Measurements from ENCODE around the gene TOB2.
"Not testable (repeated sequence)": the region's sequence is repeated elsewhere in the genome, so short reads cannot be mapped to it uniquely, and the experiment has no call there.

Gene TOB2

DNA sequence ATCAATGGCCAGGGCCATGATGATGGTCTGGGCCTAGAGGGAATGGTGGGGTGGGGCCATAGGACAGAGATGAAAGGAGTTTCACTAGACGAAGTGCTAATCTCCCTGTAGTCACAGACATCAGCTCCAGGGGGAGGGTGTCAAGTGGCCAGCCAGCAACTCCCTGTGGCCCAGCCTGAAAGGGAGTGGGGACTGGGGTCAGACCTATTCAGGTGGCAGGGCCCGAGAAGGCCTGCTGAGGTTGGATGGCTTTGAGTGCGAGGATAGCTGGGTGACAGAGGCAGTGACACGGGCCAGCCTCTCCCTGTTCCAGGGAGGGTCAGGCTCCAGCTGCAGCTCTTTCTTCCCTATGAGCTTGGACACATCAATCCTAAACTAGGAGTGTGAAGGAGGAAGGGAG lies 11.0 kb downstream of the TOB2 start:
- Histone ChIP-seq H3K36me3 (ENCODE audit: control insufficient read depth, insufficient read depth, low read length) (peaks cover 24% of the 10 kb centered on the region), H3K9me3 (ENCODE audit: control insufficient read depth, low read length) (no peaks in the 10 kb centered on the region), H3K9ac (ENCODE audit: low read length) (no peak overlapping the region), H3K4me1 (ENCODE audit: control insufficient read depth, insufficient read depth, low read length) (no peaks in the 10 kb centered on the region), H3K4me3 (ENCODE audit: low read length) (no peak overlapping the region), H3K27me3 (ENCODE audit: control insufficient read depth, insufficient read depth, low read length) (no peaks in the 10 kb centered on the region)

DNA sequence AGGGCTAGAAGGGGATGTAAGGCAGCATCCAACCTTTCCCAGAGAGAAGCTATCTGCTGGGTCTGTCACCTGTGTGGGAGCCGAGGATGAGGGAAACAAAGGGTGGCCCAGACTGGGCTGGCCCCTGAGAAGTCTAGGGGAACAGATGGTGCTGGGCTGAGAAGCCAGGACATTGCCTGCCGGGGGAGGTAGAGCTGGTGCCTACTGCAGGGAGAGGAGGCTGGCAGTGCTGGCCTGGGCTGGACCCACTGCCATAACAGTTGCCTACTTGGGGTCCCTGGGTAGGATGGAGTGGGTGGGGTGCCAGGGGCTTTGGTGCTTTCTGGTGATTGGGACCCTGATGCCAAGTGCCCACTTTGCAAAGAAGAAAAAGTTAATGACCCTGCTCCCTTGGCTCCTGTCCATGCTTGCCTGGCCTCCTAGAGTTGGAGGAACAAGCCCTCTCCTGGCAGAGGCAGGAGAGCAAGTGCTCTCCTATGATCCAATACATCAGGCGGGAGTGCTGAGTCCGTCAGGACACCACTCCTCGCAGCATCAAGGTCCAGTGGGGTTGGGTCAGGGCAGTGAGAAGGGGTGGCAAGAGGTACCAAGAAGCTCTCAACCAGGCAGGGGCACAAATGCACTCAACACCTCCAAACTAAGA lies 12.1 kb downstream of the TOB2 start:
- H3K4me3 ChIP-seq (ENCODE audit: low read length); H3K4me1 ChIP-seq (ENCODE audit: control insufficient read depth, insufficient read depth, low read length); H3K9ac ChIP-seq (ENCODE audit: low read length); H3K27me3 ChIP-seq (ENCODE audit: control insufficient read depth, insufficient read depth, low read length); H3K9me3 ChIP-seq (ENCODE audit: control insufficient read depth, low read length): not testable (repeated sequence)
- peaks cover 24% of the 10 kb centered on the region for H3K36me3 ChIP-seq (ENCODE audit: control insufficient read depth, insufficient read depth, low read length)

DNA sequence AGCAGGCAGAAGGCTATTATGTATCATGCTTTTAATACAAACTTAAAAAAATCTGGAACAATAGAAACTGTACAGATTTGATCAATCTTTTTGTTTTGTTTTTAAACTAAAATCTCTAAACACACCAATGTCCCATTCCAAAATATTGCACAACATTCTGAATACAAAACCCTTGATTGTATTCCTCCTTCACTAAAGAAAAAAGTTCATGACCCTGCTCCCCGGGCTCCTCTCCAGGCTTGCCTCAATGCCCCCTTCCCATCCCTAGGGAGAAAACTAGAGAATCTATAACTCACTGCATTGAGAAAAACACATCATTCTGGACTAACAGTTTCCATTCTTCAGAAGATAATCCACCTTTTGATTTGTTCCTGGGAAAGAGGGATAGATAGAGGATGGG lies 13.1 kb downstream of the TOB2 start:
- H3K4me3 ChIP-seq (ENCODE audit: low read length); H3K9me3 ChIP-seq (ENCODE audit: control insufficient read depth, low read length); H3K9ac ChIP-seq (ENCODE audit: low read length); H3K27me3 ChIP-seq (ENCODE audit: control insufficient read depth, insufficient read depth, low read length); H3K4me1 ChIP-seq (ENCODE audit: control insufficient read depth, insufficient read depth, low read length): not testable (repeated sequence)
- H3K36me3 ChIP-seq (ENCODE audit: control insufficient read depth, insufficient read depth, low read length), result peaks cover 24% of the 10 kb centered on the region

DNA sequence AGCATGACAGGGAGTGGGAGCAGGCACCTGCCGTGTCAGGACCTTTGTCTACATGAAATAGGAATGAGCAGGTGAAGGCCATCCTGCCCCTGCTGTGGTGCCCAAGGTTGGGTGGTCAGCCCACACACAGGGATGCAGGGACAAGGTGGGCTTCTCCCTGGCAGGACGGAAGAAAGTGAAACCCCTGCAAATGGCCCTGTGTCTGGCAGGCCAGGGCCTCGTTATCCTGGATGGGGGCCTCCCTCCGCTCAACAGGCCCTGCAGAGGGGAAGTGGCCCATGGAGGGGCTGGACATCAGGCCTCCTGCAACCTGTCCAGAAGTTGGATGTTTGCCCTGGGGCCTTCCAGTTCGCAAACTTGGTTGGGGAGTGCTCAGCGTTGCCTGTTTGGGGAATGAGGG lies 14.9 kb downstream of the TOB2 start:
- Histone ChIP-seq H3K27me3 (ENCODE audit: control insufficient read depth, insufficient read depth, low read length) (no peaks in the 10 kb centered on the region), H3K9ac (ENCODE audit: low read length) (no peak overlapping the region), H3K4me3 (ENCODE audit: low read length) (no peak overlapping the region), H3K9me3 (ENCODE audit: control insufficient read depth, low read length) (no peaks in the 10 kb centered on the region), H3K36me3 (ENCODE audit: control insufficient read depth, insufficient read depth, low read length) (peaks cover 20% of the 10 kb centered on the region), H3K4me1 (ENCODE audit: control insufficient read depth, insufficient read depth, low read length) (no peaks in the 10 kb centered on the region)

DNA sequence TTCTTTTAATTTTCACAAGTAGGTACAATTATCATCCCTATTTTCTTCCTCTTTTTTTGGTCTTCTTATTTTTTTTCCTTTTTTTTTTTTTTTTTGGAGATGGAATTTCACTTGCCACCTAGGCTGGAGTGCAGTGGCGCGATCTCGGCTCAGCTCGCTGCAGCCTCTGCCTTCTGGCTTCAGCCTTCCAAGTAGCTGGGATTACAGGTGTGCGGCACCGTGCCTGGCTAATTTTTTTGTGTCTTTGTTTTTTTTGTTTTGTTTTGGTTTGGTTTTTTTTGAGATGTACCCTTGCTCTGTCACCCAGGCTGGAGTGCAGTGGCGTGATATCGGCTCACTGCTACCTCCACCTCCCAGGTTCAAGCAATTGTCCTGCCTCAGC lies 16.7 kb downstream of the TOB2 start:
- H3K36me3 ChIP-seq (ENCODE audit: control insufficient read depth, insufficient read depth, low read length), result peaks cover 4% of the 10 kb centered on the region
- H3K9ac ChIP-seq (ENCODE audit: low read length), result no peak overlapping the region
- no peak overlapping the region for H3K4me3 ChIP-seq (ENCODE audit: low read length)

DNA sequence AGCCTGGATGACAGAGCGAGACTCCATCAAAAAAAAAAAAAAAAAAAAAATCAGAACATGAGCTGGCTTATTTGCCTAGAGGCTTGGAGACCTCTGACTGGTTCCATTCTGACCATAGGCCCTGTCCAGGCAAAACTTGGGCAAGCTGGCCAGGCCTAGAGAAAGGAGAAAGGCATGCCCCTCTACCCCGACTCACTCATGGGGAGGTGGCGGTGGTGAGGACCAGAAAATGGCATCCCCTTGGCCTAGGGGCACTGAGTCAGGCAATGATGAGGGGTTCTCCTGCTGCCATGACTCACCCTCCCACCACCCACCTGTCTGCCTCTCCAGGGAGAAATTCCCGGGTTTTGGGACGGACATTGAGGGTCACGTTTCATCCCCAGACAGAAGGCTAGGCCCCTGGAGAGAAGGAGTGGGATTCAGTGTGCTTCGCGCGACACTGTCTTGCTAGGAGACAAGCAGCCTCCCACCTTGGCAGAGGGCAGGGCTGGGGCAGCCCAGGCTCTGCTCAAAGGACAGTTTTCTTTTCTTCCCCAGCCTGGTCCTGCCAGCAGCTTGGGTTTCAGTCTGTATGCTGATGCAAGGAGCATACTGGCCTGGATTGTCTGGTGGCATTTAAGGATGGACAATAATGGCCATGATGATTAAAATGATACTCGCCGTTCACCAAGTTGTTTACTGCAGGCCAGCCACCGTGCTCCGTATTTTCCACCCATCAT lies 17.2 kb downstream of the TOB2 start:
- Histone ChIP-seq H3K27me3 (ENCODE audit: control insufficient read depth, insufficient read depth, low read length) (no peaks in the 10 kb centered on the region), H3K4me3 (ENCODE audit: low read length) (no peak overlapping the region), H3K9ac (ENCODE audit: low read length) (no peak overlapping the region), H3K36me3 (ENCODE audit: control insufficient read depth, insufficient read depth, low read length) (peaks cover 4% of the 10 kb centered on the region), H3K9me3 (ENCODE audit: control insufficient read depth, low read length) (no peaks in the 10 kb centered on the region), H3K4me1 (ENCODE audit: control insufficient read depth, insufficient read depth, low read length) (no peaks in the 10 kb centered on the region)

More for the DNA sequence above, 16.7 kb downstream of the TOB2 start:
- Histone ChIP-seq H3K9me3 (ENCODE audit: control insufficient read depth, low read length) (no peaks in the 10 kb centered on the region), H3K27me3 (ENCODE audit: control insufficient read depth, insufficient read depth, low read length) (no peaks in the 10 kb centered on the region), H3K4me1 (ENCODE audit: control insufficient read depth, insufficient read depth, low read length) (no peaks in the 10 kb centered on the region)

DNA sequence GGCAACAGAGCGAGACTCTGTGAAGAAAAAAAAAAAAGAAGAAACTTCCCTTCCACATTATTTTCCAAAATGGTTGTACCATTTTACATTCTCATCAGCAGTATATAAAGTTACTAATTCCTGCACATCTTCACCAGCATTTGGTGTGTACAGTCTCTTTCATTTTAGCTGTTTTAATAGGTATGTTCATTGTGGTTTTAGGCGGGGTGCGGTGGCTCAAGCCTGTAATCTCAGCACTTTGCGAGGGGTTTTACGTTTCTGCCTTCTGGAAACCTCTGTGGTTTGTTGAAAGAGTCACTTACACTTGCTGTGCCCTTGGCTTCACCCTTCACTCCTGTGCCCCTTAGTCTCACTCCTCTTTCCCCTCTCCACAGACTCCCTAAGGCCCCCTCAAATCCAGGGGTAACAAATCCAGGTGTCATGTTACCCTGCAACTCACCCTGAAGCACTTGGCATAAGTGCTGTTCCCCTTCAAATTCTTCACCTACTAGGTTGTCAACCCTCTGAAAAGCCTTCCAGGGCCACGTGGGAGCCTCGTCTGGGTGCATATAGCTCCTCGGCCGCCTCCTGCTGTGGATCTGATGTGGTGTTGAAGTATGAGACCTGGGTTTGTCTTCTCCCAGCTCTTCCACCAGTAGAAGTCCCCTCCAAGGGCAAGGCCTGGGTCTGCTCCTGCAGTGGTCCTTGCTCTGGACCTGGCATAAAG lies 20.8 kb downstream of the TOB2 start:
- Histone ChIP-seq H3K4me1 (ENCODE audit: control insufficient read depth, insufficient read depth, low read length) (no peaks in the 10 kb centered on the region), H3K27me3 (ENCODE audit: control insufficient read depth, insufficient read depth, low read length) (no peaks in the 10 kb centered on the region), H3K9me3 (ENCODE audit: control insufficient read depth, low read length) (no peaks in the 10 kb centered on the region), H3K9ac (ENCODE audit: low read length) (no peak overlapping the region), H3K4me3 (ENCODE audit: low read length) (no peak overlapping the region), H3K36me3 (ENCODE audit: control insufficient read depth, insufficient read depth, low read length) (no peaks in the 10 kb centered on the region)

DNA sequence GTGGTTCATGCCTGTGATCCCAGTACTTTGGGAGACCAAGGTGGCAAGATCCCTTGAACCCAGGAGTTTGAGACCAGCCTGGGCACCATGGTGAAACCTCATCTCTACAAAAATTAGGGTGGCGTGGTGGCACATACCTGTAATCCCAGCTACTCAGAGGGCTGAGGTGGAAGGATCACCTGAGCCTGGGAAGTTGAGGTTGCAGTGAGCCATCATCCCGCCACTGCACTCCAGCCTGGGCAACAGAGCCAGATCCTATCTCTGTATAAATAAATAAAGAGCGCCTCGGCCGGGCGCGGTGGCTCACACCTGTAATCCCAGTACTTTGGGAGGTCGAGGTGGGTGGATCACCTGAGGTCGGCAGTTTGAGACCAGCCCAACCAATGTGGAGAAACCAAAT lies 27.9 kb downstream of the TOB2 start:
- no peak overlapping the region for H3K9ac ChIP-seq (ENCODE audit: low read length)
- no peaks in the 10 kb centered on the region for H3K27me3 ChIP-seq (ENCODE audit: control insufficient read depth, insufficient read depth, low read length)
- no peak overlapping the region for H3K4me3 ChIP-seq (ENCODE audit: low read length)
- no peaks in the 10 kb centered on the region for H3K36me3 ChIP-seq (ENCODE audit: control insufficient read depth, insufficient read depth, low read length)
- peaks cover 34% of the 10 kb centered on the region for H3K4me1 ChIP-seq (ENCODE audit: control insufficient read depth, insufficient read depth, low read length)
- no peaks in the 10 kb centered on the region for H3K9me3 ChIP-seq (ENCODE audit: control insufficient read depth, low read length)

DNA sequence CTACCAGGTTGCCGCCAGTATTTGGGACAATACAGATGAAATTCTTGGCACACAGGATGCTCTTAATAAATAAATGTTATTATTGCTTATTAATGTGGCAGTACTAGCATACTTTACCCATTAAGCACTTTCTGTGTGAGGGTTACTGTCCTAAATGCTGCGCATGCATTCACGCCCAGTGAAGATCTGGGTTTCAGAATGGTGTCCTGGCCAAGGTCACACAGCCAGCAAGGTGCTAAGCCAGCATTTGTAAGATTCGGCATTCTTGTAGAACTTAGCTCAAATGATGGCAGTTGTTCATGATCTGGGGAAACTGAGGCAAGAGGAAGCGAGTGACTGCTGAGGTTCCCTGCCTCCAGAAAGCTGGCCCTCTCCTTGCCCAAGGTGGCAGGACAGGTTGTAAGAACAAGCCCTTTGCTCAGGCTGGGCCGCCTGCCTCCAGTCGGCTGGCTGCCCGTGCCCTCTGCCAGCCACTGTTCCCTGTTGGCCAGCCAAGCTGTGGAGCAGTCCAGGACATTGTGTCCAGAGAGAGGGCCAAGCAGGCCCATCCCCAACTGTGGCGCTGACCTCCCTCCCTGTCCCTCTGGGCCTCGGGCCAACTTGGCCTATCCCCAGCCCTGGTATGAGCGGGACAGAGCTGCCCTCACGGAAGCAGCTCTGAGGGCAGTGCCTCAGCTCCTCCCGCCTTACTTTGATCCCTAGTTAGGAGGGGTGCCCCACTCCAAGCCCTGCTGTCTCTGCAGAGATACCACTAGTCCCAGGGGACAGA lies 28.8 kb downstream of the TOB2 start:
- Histone ChIP-seq H3K36me3 (ENCODE audit: control insufficient read depth, insufficient read depth, low read length) (no peaks in the 10 kb centered on the region), H3K9ac (ENCODE audit: low read length) (no peak overlapping the region), H3K9me3 (ENCODE audit: control insufficient read depth, low read length) (no peaks in the 10 kb centered on the region), H3K4me3 (ENCODE audit: low read length) (no peak overlapping the region), H3K4me1 (ENCODE audit: control insufficient read depth, insufficient read depth, low read length) (peaks cover 36% of the 10 kb centered on the region), H3K27me3 (ENCODE audit: control insufficient read depth, insufficient read depth, low read length) (no peaks in the 10 kb centered on the region)

DNA sequence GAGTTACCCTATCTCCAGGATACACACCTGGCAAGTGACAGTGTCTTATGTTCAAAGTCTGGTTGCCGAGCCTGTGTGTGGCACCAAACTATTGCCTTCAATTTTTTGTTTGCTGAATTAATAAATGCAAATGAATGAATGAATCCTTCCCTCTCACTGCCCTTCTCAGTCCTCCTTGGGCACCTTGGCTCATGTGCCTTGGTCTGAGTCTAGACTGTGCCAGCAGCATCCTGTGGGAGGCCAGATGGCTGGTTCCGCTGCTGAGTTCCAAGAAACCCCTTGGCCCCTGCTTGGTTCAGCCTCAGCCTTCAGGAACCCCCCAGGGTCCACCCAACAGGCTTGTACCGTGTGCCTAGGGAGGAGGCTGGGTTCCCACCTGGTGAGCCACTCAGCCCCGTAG lies 31.0 kb downstream of the TOB2 start:
- Histone ChIP-seq H3K4me1 (ENCODE audit: control insufficient read depth, insufficient read depth, low read length) (peaks cover 50% of the 10 kb centered on the region), H3K27me3 (ENCODE audit: control insufficient read depth, insufficient read depth, low read length) (no peaks in the 10 kb centered on the region), H3K4me3 (ENCODE audit: low read length) (no peak overlapping the region), H3K36me3 (ENCODE audit: control insufficient read depth, insufficient read depth, low read length) (no peaks in the 10 kb centered on the region), H3K9ac (ENCODE audit: low read length) (no peak overlapping the region), H3K9me3 (ENCODE audit: control insufficient read depth, low read length) (no peaks in the 10 kb centered on the region)

DNA sequence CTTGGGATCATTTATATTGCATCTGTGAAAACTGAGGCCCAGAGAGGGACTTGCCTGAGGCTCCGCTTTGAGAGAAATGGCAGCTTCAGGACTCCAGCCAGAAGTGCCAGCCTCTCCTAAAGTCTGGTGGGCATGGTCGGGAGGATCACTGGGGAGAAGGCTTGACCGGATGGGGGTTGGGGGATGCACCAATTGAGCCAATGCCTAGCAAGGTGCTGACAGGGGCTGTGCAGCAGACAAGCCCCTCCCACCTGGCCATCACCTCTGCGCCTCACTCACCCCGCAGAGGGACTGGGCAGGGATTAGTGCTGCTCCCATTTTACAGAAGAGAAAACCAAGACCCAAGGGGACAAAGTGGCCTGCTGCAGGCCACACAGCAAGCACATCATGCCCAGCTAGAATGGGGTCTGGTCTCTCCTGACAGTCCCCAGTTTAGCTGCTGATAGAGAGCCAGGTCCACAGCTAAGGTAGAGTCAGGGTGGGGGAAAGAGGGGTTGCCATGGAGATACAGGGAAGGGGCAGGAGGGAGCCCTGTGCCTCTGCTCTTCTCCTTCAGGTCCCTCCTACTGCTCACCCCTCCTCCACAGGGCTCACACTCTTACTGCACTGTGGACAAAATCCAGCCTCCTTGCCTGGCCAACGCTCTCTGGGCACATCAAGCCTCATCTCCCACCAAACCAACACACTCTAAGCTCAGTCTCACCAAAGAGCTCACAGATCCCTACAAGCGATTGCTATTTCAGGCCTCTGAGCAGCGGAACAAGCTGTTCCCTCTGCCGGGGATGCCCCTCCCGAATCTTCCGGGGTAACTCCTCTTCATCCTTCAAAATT lies 35.4 kb downstream of the TOB2 start:
- no peaks in the 10 kb centered on the region for H3K27me3 ChIP-seq (ENCODE audit: control insufficient read depth, insufficient read depth, low read length)
- no peak overlapping the region for H3K9ac ChIP-seq (ENCODE audit: low read length)
- H3K36me3 ChIP-seq (ENCODE audit: control insufficient read depth, insufficient read depth, low read length), result no peaks in the 10 kb centered on the region
- H3K4me3 ChIP-seq (ENCODE audit: low read length), result no peak overlapping the region
- no peaks in the 10 kb centered on the region for H3K9me3 ChIP-seq (ENCODE audit: control insufficient read depth, low read length)
- peaks cover 36% of the 10 kb centered on the region for H3K4me1 ChIP-seq (ENCODE audit: control insufficient read depth, insufficient read depth, low read length)

All from mucosa of stomach (tissue), 1 donor.